Thoracic aorta (tissue), 2 donors: Measurements from ENCODE around the gene VPS35. TPM values are rescaled to one million over a fixed set of nuclear protein-coding genes. Genes with fewer than 3 reads are reported as not detected.

Source experiments
- ATAC-seq: fragments of 150-250 bp; one replicate; pipeline ENCODE4 v1.8.0; 2017; ENCODE audit warnings: low read depth; ENCODE audit not compliant: insufficient number of reproducible peaks, low FRiP score
- DNase-seq: peaks from one replicate; pipeline ENCODE4 v3.0.0-alpha.2; 2020; ENCODE audit warnings: low spot score
- H3K27ac ChIP-seq, 2 donors: fragments of 200-600 bp; sonication (generic); 1 replicate in 1 of 2; 2 replicates in 1 of 2; pipeline ENCODE4 v1.5.1; 2016; ENCODE audit warnings: mild to moderate bottlenecking in 2 of 2, moderate library complexity in 2 of 2
- H3K27me3 ChIP-seq: fragments of 200-600 bp; sonication (generic); replicated peaks from 2 replicates; pipeline ENCODE4 v1.6.0; 2016; ENCODE audit warnings: mild to moderate bottlenecking; ENCODE audit not compliant: insufficient read depth
- H3K36me3 ChIP-seq: fragments of 200-600 bp; sonication (generic); one replicate; pipeline ENCODE4 v1.5.1; 2016
- H3K4me1 ChIP-seq, 2 donors: fragments of 200-600 bp; sonication (generic); 1 replicate in 1 of 2; 2 replicates in 1 of 2; pipeline versions ENCODE4 v1.5.1 to v1.6.0; 2016; ENCODE audit warnings: low read depth in 2 of 2, mild to moderate bottlenecking in 1 of 2; ENCODE audit not compliant: control insufficient read depth in 1 of 2
- H3K4me3 ChIP-seq: fragments of 200-600 bp; sonication (generic); 2 replicates; pipeline ENCODE4 v1.5.1; 2016; ENCODE audit warnings: mild to moderate bottlenecking
- H3K9me3 ChIP-seq: fragments of 200-600 bp; sonication (generic); 2 replicates; pipeline ENCODE4 v1.5.1; 2016
- CTCF ChIP-seq: fragments of 200-600 bp; sonication (generic); IDR thresholded peaks from one replicate; pipeline ENCODE4 v1.5.1; 2019; ENCODE audit warnings: antibody characterized with exemption
- total RNA-seq, 2 donors: library from RNA; depleted of rRNA; stranded (reverse); fragments of >200 nt; gene quantifications; one replicate each; pipeline versions ENCODE4 v1.1.0 to v1.2.3, GENCODE V29; 2016

VPS35 gene
- total RNA-seq, 2 donors from 2014 or later: 32.9 to 69.9 TPM

- Histone ChIP-seq H3K36me3 (no peaks in the 10 kb centered on the region), H3K4me1 (no peaks in the 10 kb centered on the region), H3K27me3 (no peaks in the 10 kb centered on the region), H3K27ac (no peak overlapping the region), H3K4me3 (no peak overlapping the region), H3K9me3 (peaks cover 6% of the 10 kb centered on the region)
- no peak for TF ChIP-seq CTCF
- DNase-seq (no peak), ATAC-seq (no peak)
Observed at GRCh38 chr16:46728806-46729205, 39.8 kb upstream of the VPS35 start.

DNA sequence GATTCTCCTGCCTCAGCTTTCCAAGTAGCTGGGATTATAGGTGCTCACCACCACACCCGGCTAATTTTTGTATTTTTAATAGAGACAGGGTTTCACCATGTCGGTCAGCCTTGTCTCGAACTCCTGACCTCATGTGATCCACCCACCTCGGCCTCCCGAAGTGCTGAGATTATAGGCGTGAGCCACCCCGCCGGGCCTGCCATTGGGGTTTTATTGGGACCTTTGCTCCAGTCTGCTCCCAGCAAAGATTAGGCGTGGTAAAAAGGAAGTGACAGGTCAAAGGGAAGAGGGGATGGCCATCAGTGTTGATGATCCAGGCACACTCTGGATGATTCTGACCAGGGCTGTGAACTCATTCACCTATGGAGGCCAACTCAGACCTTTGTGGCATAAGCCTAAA is 38.7 kb upstream of the VPS35 start:
- no peaks in the 10 kb centered on the region for H3K27me3 ChIP-seq
- no peaks in the 10 kb centered on the region for H3K4me1 ChIP-seq
- TF ChIP-seq CTCF: no peak
- H3K27ac ChIP-seq: no peak overlapping the region
- peaks cover 6% of the 10 kb centered on the region for H3K9me3 ChIP-seq
- no peak for DNase-seq
- no peaks in the 10 kb centered on the region for H3K36me3 ChIP-seq
- H3K4me3 ChIP-seq: no peak overlapping the region
- ATAC-seq: no peak

DNA sequence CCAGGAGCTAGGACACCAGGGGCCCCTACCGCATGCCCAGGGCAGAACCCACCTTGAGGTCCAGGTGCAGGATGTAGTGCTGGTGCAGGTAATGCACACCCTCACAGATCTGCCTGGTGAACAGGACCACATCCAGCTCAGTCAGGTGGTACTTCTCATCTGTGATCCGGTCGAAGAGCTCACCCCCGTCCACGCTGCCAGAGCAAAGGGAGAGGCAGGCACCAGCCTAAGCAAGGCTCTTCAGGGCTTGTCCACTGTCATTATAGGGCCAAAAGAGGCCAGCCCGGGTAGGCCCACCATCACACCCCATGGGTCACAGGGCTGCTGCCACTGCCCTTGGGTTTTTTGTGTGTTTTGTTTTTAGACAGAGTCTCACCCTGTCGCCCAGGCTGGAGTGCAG is 38.2 kb upstream of the VPS35 start:
- no peak for TF ChIP-seq CTCF
- ATAC-seq: no peak
- Histone ChIP-seq H3K27ac (no peak overlapping the region), H3K4me3 (no peak overlapping the region), H3K9me3 (peaks cover 6% of the 10 kb centered on the region), H3K4me1 (no peaks in the 10 kb centered on the region), H3K27me3 (no peaks in the 10 kb centered on the region), H3K36me3 (no peaks in the 10 kb centered on the region)
- no peak for DNase-seq

GRCh38 chr16:46721885-46722284 is 32.9 kb upstream of the VPS35 start:
- Histone ChIP-seq H3K27me3 (no peaks in the 10 kb centered on the region), H3K4me1 (no peaks in the 10 kb centered on the region), H3K36me3 (no peaks in the 10 kb centered on the region), H3K9me3 (peaks cover 6% of the 10 kb centered on the region), H3K27ac (no peak overlapping the region), H3K4me3 (no peak overlapping the region)
- no peak for DNase-seq
- no peak for ATAC-seq
- TF ChIP-seq CTCF: no peak

GRCh38 chr16:46720619-46721018 is 31.6 kb upstream of the VPS35 start:
- no peaks in the 10 kb centered on the region for H3K4me1 ChIP-seq
- ATAC-seq (no peak), DNase-seq (no peak)
- no peaks in the 10 kb centered on the region for H3K36me3 ChIP-seq
- no peaks in the 10 kb centered on the region for H3K27me3 ChIP-seq
- H3K9me3 ChIP-seq: peaks cover 6% of the 10 kb centered on the region
- no peak overlapping the region for H3K4me3 ChIP-seq
- no peak overlapping the region for H3K27ac ChIP-seq
- no peak for TF ChIP-seq CTCF
